Measurements from ENCODE around the gene SNAPC3.

GRCh38 chr9:15480028-15480427, 57.4 kb downstream of the SNAPC3 start:
- TF ChIP-seq CTCF (IDR thresholded peaks at IDR 0.05) (no peak), POLR2A (IDR thresholded peaks at IDR 0.05) (no peak)

All from heart left ventricle (tissue), 13 donors.